C4-2B (cell line): ENCODE data around the gene LSM14A.
"Not testable (repeated sequence)": the region's sequence is repeated elsewhere in the genome, so short reads cannot be mapped to it uniquely, and the experiment has no call there.

Source experiments
- ZFX ChIP-seq: fragments of 450-650 bp; IDR thresholded peaks from 2 replicates; pipeline ENCODE4 v1.6.1; 2017
- TF ChIP-seq, protein P1 (sequence below): fragments of 450-650 bp; conservative IDR thresholded peaks from 2 replicates; pipeline ENCODE4 v1.5.1; 2017; ENCODE audit warnings: mild to moderate bottlenecking

DNA sequence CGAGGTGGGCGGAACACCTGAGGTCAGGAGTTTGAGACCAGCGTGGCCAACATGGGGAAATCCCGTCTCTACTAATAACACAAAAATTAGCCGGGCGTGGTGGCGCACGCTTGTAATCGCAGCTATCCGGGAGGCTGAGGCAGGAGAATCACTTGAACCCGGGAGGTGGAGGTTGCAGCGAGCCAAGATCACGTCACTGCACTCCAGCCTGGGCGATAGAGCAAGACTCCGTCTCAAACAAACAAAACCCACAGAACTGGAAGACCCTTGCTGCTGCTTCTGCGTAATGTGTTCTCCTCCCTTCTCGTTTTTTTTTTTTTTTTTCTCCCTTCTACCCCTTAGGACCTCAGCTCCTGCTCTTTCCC lies 81.4 kb downstream of the LSM14A start:
- TF ChIP-seq, protein P1, sequence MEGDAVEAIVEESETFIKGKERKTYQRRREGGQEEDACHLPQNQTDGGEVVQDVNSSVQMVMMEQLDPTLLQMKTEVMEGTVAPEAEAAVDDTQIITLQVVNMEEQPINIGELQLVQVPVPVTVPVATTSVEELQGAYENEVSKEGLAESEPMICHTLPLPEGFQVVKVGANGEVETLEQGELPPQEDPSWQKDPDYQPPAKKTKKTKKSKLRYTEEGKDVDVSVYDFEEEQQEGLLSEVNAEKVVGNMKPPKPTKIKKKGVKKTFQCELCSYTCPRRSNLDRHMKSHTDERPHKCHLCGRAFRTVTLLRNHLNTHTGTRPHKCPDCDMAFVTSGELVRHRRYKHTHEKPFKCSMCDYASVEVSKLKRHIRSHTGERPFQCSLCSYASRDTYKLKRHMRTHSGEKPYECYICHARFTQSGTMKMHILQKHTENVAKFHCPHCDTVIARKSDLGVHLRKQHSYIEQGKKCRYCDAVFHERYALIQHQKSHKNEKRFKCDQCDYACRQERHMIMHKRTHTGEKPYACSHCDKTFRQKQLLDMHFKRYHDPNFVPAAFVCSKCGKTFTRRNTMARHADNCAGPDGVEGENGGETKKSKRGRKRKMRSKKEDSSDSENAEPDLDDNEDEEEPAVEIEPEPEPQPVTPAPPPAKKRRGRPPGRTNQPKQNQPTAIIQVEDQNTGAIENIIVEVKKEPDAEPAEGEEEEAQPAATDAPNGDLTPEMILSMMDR = not testable (repeated sequence)
- not testable (repeated sequence) for TF ChIP-seq ZFX
